GM23338 (cell line): ENCODE measurements around the gene EPPIN. TPM values are rescaled to one million over a fixed set of nuclear protein-coding genes. Genes with fewer than 3 reads are reported as not detected.

Experiments
- ATAC-seq: fragments of 200-7000 bp; cut with Tn5 transposase; 3 replicates; pipeline ENCODE4 v1.9.1; 2020
- DNase-seq: peaks from one replicate; pipeline ENCODE4 v3.0.0-alpha.2; 2015; ENCODE audit warnings: low spot score
- H2AFZ ChIP-seq: fragments of 200-600 bp; sonication (generic); 2 replicates; pipeline ENCODE4 v1.8.0; 2016; ENCODE audit warnings: antibody characterized with exemption, mild to moderate bottlenecking, moderate library complexity
- H3F3A ChIP-seq: fragments of 200-600 bp; sonication (generic); replicated peaks from 2 replicates; pipeline ENCODE4 v1.8.0; 2017; ENCODE audit warnings: antibody characterized with exemption, mixed run types, low read depth
- H3K27ac ChIP-seq: fragments of 200-600 bp; sonication (generic); 2 replicates; pipeline ENCODE4 v1.6.1; 2016; ENCODE audit warnings: low read depth
- H3K27me3 ChIP-seq: fragments of 200-600 bp; sonication (generic); 2 replicates; pipeline ENCODE4 v1.8.0; 2016; ENCODE audit warnings: mild to moderate bottlenecking, mixed run types, moderate library complexity; ENCODE audit not compliant: insufficient read depth
- H3K36me3 ChIP-seq: fragments of 200-600 bp; sonication (generic); 2 replicates; pipeline ENCODE4 v1.8.0; 2016; ENCODE audit warnings: mild to moderate bottlenecking; ENCODE audit not compliant: insufficient read depth
- H3K4me1 ChIP-seq: fragments of 200-600 bp; sonication (generic); 2 replicates; pipeline ENCODE4 v1.8.0; 2016; ENCODE audit warnings: mild to moderate bottlenecking, moderate library complexity; ENCODE audit not compliant: insufficient read depth
- H3K4me2 ChIP-seq: fragments of 200-600 bp; sonication (generic); 2 replicates; pipeline ENCODE4 v1.7.1; 2017; ENCODE audit warnings: mixed run types
- H3K4me3 ChIP-seq: fragments of 200-600 bp; sonication (generic); 2 replicates; pipeline ENCODE4 v1.6.1; 2016; ENCODE audit warnings: mixed run types
- H3K79me2 ChIP-seq: fragments of 200-600 bp; sonication (generic); replicated peaks from 2 replicates; pipeline ENCODE4 v1.8.0; 2017; ENCODE audit warnings: mild to moderate bottlenecking; ENCODE audit not compliant: insufficient read depth
- H3K9me2 ChIP-seq: fragments of 200-600 bp; sonication (generic); 2 replicates; pipeline ENCODE4 v1.8.0; 2017; ENCODE audit not compliant: insufficient read depth
- H4K20me1 ChIP-seq: fragments of 200-600 bp; sonication (generic); replicated peaks from 2 replicates; pipeline ENCODE4 v1.8.0; 2017; ENCODE audit warnings: mild to moderate bottlenecking; ENCODE audit not compliant: insufficient read depth
- H3K27ac Mint-ChIP-seq: 2 replicates; pipeline ENCODE4 v1.8.0; 2020; ENCODE audit warnings: inconsistent platforms, mild to moderate bottlenecking, moderate library complexity, mixed read lengths
- H3K27me3 Mint-ChIP-seq: 3 replicates; pipeline ENCODE4 v1.8.0; 2022; ENCODE audit warnings: low read depth, mild to moderate bottlenecking, moderate library complexity, mixed read lengths, inconsistent platforms; ENCODE audit not compliant: insufficient read depth, poor library complexity
- H3K36me3 Mint-ChIP-seq: 3 replicates; pipeline ENCODE4 v1.8.0; 2021; ENCODE audit warnings: low read depth, mild to moderate bottlenecking, inconsistent platforms, moderate library complexity, mixed read lengths
- H3K4me1 Mint-ChIP-seq: 3 replicates; pipeline ENCODE4 v1.8.0; 2020; ENCODE audit warnings: mild to moderate bottlenecking, inconsistent platforms, mixed read lengths
- H3K4me3 Mint-ChIP-seq: 3 replicates; pipeline ENCODE4 v1.8.0; 2021; ENCODE audit warnings: moderate library complexity, mild to moderate bottlenecking, inconsistent platforms, mixed read lengths
- H3K9me3 Mint-ChIP-seq: 3 replicates; pipeline ENCODE4 v1.8.0; 2020; ENCODE audit warnings: moderate library complexity, mild to moderate bottlenecking, inconsistent platforms, mixed read lengths
- EZH2 ChIP-seq: fragments of 200-600 bp; sonication (generic); IDR thresholded peaks from one replicate; pipeline ENCODE4 v1.8.0; 2017; ENCODE audit warnings: antibody characterized with exemption, mild to moderate bottlenecking, low read depth; ENCODE audit not compliant: unreplicated experiment
- REST ChIP-seq: IDR thresholded peaks from one replicate; pipeline ENCODE4 v1.6.1; 2018; ENCODE audit warnings: antibody characterized with exemption; ENCODE audit not compliant: unreplicated experiment
- STAT1 ChIP-seq: IDR thresholded peaks from one replicate; pipeline ENCODE4 v1.6.1; 2016; ENCODE audit warnings: antibody characterized with exemption; ENCODE audit not compliant: unreplicated experiment
- ZNF331 ChIP-seq: fragments of 250-450 bp; sonication (Bioruptor Pico); IDR thresholded peaks from 2 replicates; pipeline ENCODE4 v1.5.0; 2020; ENCODE audit warnings: low read depth, mild to moderate bottlenecking, moderate library complexity
- polyA plus RNA-seq: library from polyadenylated mRNA; unstranded; fragments of >200 nt; fragmentation: Nextera tagmentation; extraction: Ambion mirVana; gene quantifications from 2 replicates; pipeline ENCODE4 v1.2.1, GENCODE V29; 2016
- total RNA-seq: library from RNA; depleted of rRNA; stranded (reverse); fragments of >200 nt; shearing (Covaris generic); gene quantifications from 2 replicates; pipeline ENCODE4 v1.2.3, GENCODE V29; 2014
- TF ChIP-seq, protein P1 (sequence below), 2 experiments: fragments of 200-600 bp in 1 of 2; sonication (generic) in 1 of 2; conservative IDR thresholded peaks; 2 replicates each; pipeline versions ENCODE4 v1.5.1 to v1.6.1; 2016 to 2017; ENCODE audit warnings: antibody characterized with exemption in 2 of 2, low read depth in 2 of 2, mild to moderate bottlenecking in 2 of 2, moderate library complexity in 1 of 2

EPPIN gene
- total and polyA plus RNA-seq, 2 experiments from 2014 or later: 0.78 TPM; not detected in 1

DNA sequence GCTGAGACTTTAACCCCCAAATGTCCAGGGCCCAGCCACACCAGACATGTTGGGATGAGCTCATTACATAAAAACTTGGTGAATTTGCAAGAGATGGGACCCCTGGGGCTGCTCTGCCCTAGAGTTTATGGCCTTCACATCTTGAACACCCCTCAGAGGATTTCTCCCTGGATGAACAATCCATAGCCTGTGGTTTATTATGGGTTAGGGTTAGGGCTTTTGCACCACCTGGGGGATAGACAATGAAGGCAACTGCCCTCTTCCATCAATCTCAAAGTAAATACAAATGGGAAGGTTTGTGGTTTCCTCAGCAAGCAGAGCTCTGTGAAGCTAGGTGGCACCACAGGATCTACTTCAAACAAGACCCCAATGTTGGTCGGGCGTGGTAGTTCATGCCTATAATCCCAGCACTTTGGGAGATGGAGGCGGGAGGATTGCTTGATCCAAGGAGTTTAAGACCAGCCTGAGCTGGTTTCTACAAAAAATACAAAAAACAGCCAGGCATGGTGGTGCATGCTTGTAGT, 49.2 kb downstream of the EPPIN start:
- H3K4me3 Mint-ChIP-seq: no peak overlapping the region
- DNase-seq: peak; percentile 24

DNA sequence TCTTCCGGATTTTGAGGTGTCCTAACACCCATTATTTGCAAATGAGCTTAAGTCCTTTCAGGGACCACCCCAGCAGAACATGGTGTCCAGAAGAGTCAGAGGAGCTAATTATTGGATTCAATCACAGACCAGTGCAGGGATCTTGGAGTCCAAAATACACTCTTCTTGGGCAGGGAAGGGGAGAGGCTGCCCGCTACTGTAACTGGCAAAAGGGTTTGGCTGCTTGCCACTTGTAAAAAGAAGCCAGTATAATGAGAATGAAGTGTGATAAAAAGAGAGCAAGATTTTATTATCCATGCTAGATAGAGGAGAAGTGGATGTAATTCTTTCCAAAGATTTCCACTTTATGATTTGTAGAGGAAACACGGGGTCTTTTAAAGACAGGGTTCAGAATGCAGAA, 51.0 kb downstream of the EPPIN start:
- H2AFZ ChIP-seq: no peak overlapping the region
- no peaks in the 10 kb centered on the region for H3K9me2 ChIP-seq
- no peak for ATAC-seq
- H3K27ac ChIP-seq: no peak overlapping the region
- H3K4me2 ChIP-seq: no peak overlapping the region
- no peak overlapping the region for H3K4me3 ChIP-seq
- no peaks in the 10 kb centered on the region; the same call in 1 of the 2 replicates for H3K36me3 ChIP-seq
- H3F3A ChIP-seq: no peaks in the 10 kb centered on the region
- no peaks in the 10 kb centered on the region for H3K27me3 ChIP-seq
- H3K4me3 Mint-ChIP-seq: no peak overlapping the region
- H3K36me3 Mint-ChIP-seq: no peaks in the 10 kb centered on the region; the same call in 2 of the 3 replicates
- no peak for DNase-seq
- no peak overlapping the region for H3K27ac Mint-ChIP-seq
- no peaks in the 10 kb centered on the region for H3K4me1 ChIP-seq
- no peaks in the 10 kb centered on the region for H3K79me2 ChIP-seq
- no peaks in the 10 kb centered on the region for H4K20me1 ChIP-seq
- H3K9me3 Mint-ChIP-seq: no peaks in the 10 kb centered on the region
- H3K27me3 Mint-ChIP-seq: peaks cover 5% of the 10 kb centered on the region
- H3K4me1 Mint-ChIP-seq: no peaks in the 10 kb centered on the region
- TF ChIP-seq STAT1: no peak
- no peak for TF ChIP-seq EZH2
- TF ChIP-seq, protein P1, sequence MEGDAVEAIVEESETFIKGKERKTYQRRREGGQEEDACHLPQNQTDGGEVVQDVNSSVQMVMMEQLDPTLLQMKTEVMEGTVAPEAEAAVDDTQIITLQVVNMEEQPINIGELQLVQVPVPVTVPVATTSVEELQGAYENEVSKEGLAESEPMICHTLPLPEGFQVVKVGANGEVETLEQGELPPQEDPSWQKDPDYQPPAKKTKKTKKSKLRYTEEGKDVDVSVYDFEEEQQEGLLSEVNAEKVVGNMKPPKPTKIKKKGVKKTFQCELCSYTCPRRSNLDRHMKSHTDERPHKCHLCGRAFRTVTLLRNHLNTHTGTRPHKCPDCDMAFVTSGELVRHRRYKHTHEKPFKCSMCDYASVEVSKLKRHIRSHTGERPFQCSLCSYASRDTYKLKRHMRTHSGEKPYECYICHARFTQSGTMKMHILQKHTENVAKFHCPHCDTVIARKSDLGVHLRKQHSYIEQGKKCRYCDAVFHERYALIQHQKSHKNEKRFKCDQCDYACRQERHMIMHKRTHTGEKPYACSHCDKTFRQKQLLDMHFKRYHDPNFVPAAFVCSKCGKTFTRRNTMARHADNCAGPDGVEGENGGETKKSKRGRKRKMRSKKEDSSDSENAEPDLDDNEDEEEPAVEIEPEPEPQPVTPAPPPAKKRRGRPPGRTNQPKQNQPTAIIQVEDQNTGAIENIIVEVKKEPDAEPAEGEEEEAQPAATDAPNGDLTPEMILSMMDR (conservative IDR thresholded peaks at IDR 0.05; ENCODE audit: low read depth in 2 of 2): no peak

More for the DNA sequence above, 49.2 kb downstream of the EPPIN start:
- H3K4me1 Mint-ChIP-seq: no peaks in the 10 kb centered on the region
- H4K20me1 ChIP-seq: no peaks in the 10 kb centered on the region
- no peaks in the 10 kb centered on the region for H3K4me1 ChIP-seq
- no peaks in the 10 kb centered on the region for H3F3A ChIP-seq
- peaks cover 2% of the 10 kb centered on the region for H3K27me3 Mint-ChIP-seq
- H3K36me3 Mint-ChIP-seq: no peaks in the 10 kb centered on the region; the same call in 2 of the 3 replicates
- H3K4me2 ChIP-seq: no peak overlapping the region
- no peak overlapping the region for H3K27ac Mint-ChIP-seq
- no peaks in the 10 kb centered on the region for H3K9me2 ChIP-seq
- no peak overlapping the region for H3K27ac ChIP-seq
- TF ChIP-seq ZNF331 (CRISPR knock-in tag) (no peak), REST (no peak), STAT1 (no peak)
- TF ChIP-seq, protein P1 (conservative IDR thresholded peaks at IDR 0.05; ENCODE audit: low read depth in 2 of 2): peak; percentile 10 to 52; a peak in 2 of 4 replicates
- H3K27me3 ChIP-seq: no peaks in the 10 kb centered on the region
- no peaks in the 10 kb centered on the region for H3K36me3 ChIP-seq
- H3K4me3 ChIP-seq: no peak overlapping the region
- peak; percentile 46 for ATAC-seq
- H3K9me3 Mint-ChIP-seq: no peaks in the 10 kb centered on the region
- H2AFZ ChIP-seq: no peak overlapping the region
- no peaks in the 10 kb centered on the region for H3K79me2 ChIP-seq
